GM18909 (cell line): ENCODE data around the gene LDLRAD3.
"Not testable (repeated sequence)": the region's sequence is repeated elsewhere in the genome, so short reads cannot be mapped to it uniquely, and the experiment has no call there.

Experiments used
- ATAC-seq: cut with Tn5 transposase; IDR thresholded peaks from one replicate; pipeline ENCODE4 v1.9.1; 2021; ENCODE audit warnings: mild to moderate bottlenecking; ENCODE audit not compliant: unreplicated experiment, poor library complexity

Gene LDLRAD3

DNA sequence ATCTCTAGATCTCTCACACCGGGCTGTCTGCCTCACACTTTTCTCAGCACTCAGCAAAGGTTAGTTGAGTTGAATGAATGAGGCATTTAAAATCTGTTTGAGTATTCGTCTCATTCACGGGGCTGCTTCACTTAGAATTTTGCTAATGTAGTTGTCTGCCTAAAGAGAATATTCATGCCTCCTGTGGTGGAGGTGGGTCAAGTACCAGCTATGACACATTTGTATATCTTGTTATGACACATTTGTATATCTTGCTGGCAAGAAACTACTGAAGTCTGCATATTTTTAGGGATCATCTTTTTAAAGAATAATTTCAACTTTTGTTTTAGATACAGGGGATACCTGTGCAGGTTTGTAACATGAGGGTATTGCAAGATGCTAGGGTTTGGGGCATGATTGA, 43.1 kb downstream of the LDLRAD3 start:
- no peak for ATAC-seq

DNA sequence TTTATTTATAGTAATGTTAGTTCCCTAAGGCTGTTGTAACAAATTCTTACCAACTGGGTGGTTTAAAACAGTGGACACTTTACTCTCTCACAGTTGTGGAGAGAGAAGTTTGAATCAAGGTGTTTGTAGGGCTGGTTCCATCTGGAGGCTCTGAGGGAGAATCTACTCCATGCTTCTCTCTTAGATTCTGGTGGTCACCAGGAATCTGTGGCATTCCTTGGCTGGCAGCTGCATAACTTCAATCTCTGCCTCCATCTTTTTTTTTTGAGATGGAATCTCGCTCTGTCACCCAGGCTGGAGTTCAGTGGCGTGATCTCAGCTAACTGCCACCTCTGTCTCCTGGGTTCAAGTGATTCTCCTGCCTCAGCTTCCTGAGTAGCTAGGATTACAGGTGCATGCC, 46.3 kb downstream of the LDLRAD3 start:
- ATAC-seq: no peak

DNA sequence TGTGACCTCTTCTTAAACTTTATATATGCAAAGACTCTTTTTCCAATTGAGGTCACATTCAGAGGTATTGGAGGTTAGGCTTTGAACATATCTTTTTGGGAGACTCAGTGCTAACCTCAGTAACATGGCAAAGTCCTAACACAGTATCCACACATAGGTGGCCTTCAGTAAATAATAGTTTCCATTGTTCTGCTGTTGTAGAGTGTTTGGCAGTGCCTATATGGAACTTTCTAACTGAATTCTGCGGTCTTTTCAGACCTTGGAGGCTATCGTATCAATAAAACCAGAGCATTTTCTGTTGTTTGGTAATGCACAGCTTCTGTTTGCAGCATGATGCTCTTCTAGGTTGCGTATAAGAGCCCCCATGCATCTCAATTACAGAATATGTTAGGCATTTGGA, 47.0 kb downstream of the LDLRAD3 start:
- no peak for ATAC-seq

DNA sequence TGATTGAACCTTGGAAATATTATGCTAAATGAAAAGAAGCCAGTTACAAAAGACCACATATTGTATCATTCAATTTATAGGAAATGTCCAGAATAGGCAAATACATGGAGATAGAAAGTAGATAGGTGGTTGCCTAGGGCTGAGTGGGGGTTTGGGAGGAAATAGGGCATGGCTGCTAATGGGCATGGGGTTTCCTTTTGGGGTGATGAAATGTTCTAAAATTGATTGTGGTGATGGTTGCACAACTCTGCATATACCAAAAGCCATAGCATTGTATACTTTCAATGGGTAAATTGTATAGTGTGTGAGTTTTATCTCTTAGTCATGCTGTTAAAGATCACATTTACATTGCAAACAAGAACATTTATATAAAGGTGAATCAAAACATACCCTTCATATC, 48.7 kb downstream of the LDLRAD3 start:
- ATAC-seq: no peak

DNA sequence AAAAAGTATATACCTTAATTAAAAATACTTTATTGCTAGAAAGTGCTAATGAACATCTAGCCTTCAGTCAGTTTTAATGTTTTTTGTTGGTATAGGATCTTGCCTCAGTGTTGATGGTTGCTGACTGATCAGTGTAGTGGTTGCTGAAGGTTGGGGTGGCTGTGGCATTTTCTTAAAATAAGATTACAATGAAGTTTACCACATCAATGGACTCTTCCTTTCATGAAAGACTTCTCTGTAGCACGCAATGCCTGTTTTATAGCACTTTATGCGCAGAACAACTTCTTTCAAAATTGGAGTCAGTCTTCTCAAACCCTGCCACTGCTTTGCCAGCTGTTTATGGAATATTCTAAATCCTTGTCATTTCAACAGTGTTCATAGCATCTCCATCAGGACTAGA, 50.6 kb downstream of the LDLRAD3 start:
- no peak for ATAC-seq

DNA sequence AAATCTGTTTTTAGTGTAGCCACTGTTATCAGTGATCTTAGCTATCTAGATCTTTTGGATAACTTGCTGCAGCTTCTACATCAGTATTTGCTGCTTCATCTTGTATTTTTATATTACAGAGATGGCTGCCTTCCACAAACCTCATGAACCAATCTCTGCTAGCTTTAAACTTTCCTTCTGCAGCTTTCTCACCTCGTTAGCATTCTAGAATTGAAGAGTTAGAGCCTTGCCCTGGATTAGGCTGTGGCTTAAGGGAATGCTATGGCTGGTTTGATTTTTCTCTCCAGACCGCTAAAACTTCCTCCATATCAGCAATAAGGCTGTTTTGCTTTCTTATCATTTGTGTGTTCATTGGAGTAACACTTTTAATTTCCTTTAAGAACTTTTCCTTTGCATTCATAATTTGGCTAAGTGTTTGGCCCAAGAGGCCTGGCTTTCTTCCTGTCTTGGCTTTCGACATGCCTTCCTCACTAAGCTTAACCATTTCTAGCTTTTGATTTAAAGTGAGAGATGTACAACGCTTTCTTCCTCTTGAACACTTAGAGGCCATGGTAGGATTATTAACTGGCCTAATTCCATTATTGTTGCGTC, 51.9 kb downstream of the LDLRAD3 start:
- no peak for ATAC-seq

DNA sequence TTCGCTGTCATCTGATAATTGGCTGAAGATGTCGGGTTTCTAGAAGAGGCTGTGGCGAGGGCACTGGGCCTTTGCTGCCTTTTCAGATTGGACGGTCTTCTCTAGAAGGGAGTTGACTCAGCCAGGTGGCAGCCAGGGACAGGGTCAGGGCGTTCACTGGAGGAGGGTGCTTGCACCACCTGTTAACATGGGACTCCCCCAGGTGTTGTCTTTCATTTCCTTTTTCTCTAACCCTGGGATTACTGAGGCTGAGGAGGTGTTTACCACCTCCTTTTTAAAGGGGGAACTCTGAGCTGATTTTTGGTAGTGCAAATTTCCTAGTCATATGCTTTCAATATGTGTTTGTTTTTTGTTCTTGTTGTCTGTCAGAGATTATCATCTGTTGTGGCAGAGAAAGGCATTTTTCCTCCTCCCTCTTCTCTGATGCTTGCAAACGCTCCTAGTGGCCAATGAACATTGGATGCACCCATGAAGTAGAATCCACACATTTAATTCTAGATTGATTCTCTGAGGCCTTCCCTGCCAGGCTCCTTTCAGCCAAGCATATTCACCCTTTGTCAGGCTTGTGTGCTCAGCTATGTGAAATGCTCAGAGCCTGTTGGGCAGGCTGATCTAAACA, 54.1 kb downstream of the LDLRAD3 start:
- peak; percentile 42 for ATAC-seq

DNA sequence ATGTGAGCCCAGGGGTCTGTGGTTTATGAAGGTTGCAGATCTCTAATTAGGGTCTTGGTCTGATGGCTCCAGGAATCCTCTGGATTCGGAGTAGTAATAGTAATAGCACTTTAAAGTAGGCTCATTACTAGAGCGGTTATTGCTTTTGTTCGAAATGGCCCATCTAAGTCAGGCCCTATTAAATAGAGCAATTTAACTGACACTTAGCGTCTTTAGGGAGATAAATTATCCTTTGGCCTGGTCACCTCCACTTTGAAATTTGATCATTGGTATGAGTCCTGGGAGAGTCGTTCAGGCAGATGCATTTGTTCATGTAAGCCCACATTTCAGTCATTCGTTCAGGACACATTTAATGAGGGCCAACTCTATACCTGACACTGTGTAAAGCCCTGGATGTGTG, 54.8 kb downstream of the LDLRAD3 start:
- no peak for ATAC-seq

DNA sequence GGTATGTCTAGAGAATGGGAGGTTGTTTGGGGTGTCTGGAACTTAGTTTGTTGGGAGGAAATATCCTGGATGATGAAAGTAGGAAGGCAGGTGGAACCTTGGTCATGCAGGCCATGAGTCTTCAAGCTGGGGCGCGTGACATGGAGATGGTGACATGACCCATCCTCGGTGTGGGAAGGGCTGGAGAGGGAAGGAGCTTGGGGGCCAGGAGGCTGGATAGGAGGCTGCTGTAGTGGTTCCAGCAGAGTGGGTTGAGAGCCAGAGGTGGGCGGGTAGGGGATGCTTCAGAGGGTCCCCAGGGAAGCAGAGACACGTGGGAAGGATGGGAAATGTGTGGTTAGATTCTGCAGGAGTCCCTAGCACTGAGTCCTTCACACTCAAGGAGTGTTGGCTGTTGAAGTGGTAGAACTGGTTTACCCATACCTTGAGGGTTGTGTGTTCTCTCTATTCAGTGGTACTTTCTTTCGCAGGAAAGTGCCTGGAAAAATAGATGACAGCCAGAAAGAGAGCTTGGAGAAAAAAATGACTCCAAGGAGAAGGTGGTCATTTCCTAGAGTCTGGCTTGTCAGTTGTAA, 56.8 kb downstream of the LDLRAD3 start:
- no peak for ATAC-seq

DNA sequence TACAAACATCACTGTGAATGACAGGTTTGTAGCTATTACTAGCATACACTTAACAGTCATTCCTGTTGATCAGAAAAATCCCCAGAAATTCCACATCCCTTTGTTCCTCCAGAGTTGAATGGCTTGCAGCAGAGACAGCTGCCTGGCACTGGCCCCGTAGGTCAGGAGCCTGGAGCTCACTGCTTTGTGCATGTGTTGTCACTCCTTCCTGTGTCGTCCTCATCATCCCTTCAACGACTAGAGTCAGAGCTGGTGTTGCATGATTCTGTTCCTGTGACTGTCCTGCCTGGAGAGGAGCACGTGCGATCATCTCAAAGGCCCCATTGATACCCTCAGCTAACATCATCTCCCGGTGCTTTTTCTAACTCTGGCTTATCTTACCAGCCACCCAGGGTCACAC, 58.3 kb downstream of the LDLRAD3 start:
- ATAC-seq: no peak

DNA sequence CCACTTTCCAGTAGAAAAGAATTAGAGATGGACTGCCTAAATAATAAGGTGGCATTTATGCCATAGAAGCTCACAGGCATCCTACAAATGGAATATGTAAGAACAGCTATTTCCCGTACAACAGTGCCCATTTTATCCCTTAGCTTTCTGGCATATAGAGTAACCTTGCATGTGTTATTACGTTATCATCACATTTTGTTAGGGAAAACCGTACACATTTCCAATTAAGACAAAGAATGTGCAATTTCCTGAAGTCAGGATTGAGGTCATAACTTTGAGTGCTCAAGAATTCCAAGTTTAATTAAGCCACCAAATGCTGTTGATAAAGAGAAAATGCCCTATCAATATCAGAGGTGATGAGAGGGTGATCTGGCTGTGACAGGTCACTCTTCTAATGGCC, 58.9 kb downstream of the LDLRAD3 start:
- no peak for ATAC-seq

DNA sequence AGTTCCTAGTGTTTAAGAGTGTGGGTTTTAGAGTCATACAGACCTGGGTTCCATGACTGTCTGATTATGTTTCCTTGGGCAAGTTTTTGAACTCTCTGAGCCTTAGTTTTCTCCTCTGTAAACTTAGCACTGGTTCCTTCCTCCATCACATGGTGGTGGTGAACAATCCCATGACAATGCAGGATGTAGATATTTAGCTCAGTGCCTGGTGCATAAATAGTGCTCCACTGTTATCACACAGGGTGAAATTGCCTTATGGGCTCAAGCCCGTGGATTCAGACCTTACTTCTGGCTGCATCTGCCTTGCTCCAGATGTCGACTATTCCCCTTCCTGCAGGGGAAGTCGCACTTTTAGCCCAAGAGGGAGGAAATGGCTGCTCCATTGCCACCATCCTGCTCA, 62.7 kb downstream of the LDLRAD3 start:
- no peak for ATAC-seq

DNA sequence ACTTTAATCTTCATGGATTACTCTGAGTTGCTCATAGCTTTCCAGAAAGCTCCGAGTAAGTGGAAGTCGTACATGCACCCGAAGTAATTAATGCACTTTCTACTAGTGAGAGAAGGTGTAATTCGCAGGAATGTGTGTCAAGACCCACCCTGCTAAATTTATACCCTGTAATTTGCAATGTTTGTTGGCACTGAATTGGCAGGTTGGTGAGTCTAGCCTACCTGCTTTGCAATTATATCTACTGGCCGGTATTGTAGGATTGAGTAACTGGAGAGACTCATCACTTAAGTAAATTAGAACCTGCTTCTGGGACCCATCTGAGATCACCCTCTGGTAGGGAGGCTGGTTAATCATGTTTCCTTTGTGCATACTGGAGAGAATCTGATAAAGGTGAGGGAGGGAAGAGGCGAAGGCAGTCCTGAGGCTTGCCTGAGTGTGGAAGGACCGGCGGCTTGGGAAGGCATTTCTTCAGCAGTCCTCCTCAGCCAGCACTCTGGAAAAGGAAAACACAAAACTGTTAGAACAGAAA, 63.3 kb downstream of the LDLRAD3 start:
- ATAC-seq: no peak

DNA sequence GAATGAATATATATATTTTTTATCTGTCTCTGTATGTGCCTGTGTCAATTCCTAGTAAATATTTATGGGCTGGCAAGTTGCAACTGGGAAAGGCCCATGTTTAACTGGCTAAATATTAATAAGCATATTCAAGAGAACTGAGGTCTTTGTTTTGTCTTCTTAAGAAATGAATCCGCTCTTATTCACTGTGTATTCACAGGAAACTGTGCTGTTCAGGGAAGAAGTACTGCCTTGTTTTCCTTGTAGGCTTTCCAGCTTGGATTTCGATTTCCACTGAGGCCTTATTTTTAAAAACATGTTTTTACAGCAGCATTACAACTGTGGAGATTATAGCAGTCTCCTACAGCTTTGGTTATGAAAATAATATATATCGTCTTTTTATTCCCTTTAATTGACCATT, 64.7 kb downstream of the LDLRAD3 start:
- ATAC-seq: no peak

DNA sequence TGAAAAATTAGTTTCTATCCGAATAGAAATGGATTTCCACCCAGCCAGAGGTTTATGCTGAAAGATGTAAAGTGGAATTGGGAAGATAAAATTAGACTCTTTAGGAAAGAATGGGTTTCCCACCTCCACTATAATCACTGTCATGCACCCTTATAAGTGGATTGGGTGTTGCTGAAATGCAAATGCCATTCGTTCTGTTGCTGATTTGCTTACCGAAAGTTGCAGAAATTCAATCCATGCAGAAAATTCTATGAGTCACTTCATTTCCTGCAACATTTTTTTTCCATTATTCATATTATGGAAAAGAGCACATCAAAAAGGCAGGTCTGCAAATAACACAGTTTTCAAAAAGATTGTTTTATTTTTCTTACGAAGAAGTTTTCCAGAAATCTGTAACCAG, 65.6 kb downstream of the LDLRAD3 start:
- ATAC-seq: no peak

DNA sequence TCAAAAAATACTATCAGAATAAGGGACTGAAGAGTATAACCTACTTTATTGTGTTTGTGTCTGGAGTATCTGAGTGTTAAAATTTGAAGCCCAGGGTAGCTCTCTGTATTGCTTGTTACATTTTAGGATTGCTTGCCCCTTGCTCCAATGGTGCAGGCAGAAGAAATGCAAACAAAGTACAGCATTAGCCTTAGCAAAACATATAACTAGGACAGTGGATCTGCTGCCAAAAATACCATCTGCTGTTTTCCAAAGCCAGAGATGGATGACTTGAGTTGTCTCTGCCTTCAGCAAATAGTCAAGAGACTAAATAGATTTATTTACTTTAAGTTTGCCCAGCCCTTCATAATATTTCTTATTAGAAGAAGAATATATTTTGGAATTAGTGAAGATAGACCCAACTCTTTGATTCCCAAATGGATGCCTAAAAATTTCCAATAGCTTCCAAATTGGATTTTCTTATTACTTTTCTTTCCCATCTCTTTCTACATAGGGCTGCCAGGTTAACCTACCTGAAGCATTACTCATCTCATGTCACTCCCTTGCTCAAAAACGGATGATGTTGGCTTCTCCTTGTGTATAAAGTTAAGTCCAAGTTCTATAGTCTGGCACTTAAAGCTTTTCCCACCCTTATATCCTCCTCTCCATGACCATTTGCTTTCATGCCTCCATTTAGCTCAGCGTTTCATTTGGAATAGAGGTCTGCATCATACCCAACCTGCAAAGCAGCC, 66.3 kb downstream of the LDLRAD3 start:
- ATAC-seq: no peak

DNA sequence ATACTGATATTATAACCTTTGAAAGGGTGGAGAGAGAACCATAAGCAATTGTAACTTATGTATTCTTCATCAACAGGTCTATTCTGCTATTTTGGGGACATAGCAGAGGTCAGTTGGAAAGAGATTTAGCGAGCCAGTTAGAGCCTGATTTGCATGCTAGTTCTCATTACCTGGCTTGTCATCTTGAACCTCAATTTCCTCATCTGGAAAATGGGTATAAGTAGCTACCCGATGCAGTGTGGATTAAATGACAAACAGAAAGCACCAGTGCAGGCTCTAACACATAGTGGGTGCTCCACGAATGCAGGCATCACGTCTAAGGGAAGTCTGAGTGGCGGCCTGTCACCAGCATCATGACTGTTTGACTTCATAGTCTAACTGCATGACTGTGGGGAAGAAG, 67.7 kb downstream of the LDLRAD3 start:
- ATAC-seq: no peak

DNA sequence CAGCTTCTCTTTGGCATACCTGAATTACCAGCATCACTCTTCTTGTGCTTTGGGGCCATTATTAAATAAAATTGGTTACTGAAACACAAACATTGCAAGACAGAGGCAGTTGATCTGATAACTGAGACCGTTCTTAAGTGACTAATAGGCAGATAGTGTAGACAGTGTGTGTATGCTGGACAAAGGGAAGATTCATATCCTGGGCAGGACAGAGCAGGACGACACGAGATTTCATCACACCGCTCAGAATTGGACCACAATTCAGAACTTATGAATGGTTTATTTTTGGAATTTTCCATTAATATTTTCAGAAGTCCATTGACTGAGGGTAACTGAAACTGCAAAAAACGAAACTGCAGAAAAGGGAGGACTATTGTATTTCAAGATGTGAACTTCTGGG, 68.6 kb downstream of the LDLRAD3 start:
- no peak for ATAC-seq

DNA sequence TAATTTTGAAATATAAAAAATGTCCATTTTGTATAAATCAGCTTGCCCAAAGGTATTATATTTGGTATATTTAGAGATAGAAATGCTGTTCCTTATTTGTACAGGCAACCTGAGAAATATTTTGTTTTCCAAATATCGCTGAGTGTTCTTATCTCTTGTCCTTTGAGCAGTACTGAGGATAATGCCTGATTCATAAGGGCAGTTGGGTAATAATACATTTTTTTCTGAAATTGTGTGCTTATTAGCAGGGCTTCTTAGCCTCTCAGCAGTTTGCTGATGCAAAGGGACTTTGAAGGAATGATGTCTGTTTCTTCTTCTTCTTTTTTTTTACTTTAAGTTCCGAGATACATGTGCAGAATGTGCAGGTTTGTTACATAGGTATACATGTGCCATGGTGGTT, 69.1 kb downstream of the LDLRAD3 start:
- no peak for ATAC-seq

DNA sequence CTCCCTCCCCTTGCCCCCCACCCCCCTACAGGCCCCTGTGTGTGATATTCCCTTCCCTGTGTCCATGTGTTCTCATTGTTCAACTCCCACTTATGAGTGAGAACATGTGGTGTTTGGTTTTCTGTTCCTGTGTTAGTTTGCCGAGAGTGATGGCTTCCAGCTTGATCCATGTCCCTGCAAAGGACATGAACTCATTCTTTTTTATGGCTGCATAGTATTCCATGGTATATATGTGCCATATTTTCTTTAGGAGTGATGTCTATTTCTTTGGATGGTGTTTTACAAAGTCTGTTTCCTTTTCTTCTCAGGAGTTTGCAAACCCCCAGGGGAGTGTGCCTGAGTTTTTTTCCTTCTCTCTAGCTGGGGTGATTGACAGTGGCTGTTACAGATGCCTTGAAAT, 69.6 kb downstream of the LDLRAD3 start:
- ATAC-seq: not testable (repeated sequence)
